ENCODE measurements around the gene ZNF780A. TPM values are rescaled to one million over a fixed set of nuclear protein-coding genes. Genes with fewer than 3 reads are reported as not detected.

Gene ZNF780A
- total and polyA plus RNA-seq, 2 of the 13 experiments (the other 11 are each of a cell fraction or from before 2014, with no cell fraction given) = 13.5 to 22.7 TPM

GRCh38 chr19:40055832-40056504, 34.8 kb downstream of the ZNF780A start, which contains the start of gene ZNF780B (continued):
- TF ChIP-seq ARID4A (CRISPR knock-in tag; IDR thresholded peaks at IDR 0.05; ENCODE audit: borderline replicate concordance) = peak; percentile 91
- peak; percentile 78 for TF ChIP-seq SP4 (CRISPR knock-in tag; IDR thresholded peaks at IDR 0.05)
- no peak for TF ChIP-seq TCF7 (IDR thresholded peaks at IDR 0.05; ENCODE audit: low read depth)
- TF ChIP-seq SALL1 (CRISPR knock-in tag; IDR thresholded peaks at IDR 0.05) = peak; percentile 84
- TF ChIP-seq TERF1 (CRISPR knock-in tag; IDR thresholded peaks at IDR 0.05) = no peak
- no peak for TF ChIP-seq MNT (IDR thresholded peaks at IDR 0.05)
- TF ChIP-seq POLR2G (IDR thresholded peaks at IDR 0.05; ENCODE audit: low read depth, low read length) = peak; percentile 82
- TF ChIP-seq ZNF549 (CRISPR knock-in tag; IDR thresholded peaks at IDR 0.05) = no peak
- no peak for TF ChIP-seq ZHX2 (IDR thresholded peaks at IDR 0.05; ENCODE audit: low read depth)
- no peak for TF ChIP-seq ZHX2 (CRISPR knock-in tag; IDR thresholded peaks at IDR 0.05; ENCODE audit: borderline replicate concordance)
- TF ChIP-seq HMGXB4 (CRISPR knock-in tag; IDR thresholded peaks at IDR 0.05; ENCODE audit: borderline replicate concordance in 1 of 2, low read depth in 1 of 2) = peak; percentile 69 to 77; a peak in 2 of 4 replicates
- 0 out of 2 replicates have a peak, but pooled peaks have one; percentile 57 for TF ChIP-seq ZNF329 (CRISPR knock-in tag; IDR thresholded peaks at IDR 0.05; ENCODE audit: low read depth)
- no peak for TF ChIP-seq PCBP1 (IDR thresholded peaks at IDR 0.05; ENCODE audit: borderline replicate concordance, low read depth, low read length)
